Measurements from ENCODE around the gene WDR91.

Gene WDR91

GRCh38 chr7:135160858-135161653 lies 50.3 kb downstream of the WDR91 start:
- no peak for DNase-seq (ENCODE audit: low read depth in 3 of 3)

- no peak for DNase-seq (ENCODE audit: low read depth in 3 of 3)
Measured at GRCh38 chr7:135160098-135160857, 51.0 kb downstream of the WDR91 start.

GRCh38 chr7:135159359-135160085 lies 51.8 kb downstream of the WDR91 start:
- no peak for DNase-seq (ENCODE audit: low read depth in 3 of 3)

- no peak for DNase-seq (ENCODE audit: low read depth in 3 of 3)
Measured at GRCh38 chr7:135158874-135159273, 52.5 kb downstream of the WDR91 start.

- DNase-seq (ENCODE audit: low read depth in 3 of 3), result no peak
Measured at GRCh38 chr7:135158141-135158655, 53.1 kb downstream of the WDR91 start.

- no peak for DNase-seq (ENCODE audit: low read depth in 3 of 3)
Measured at GRCh38 chr7:135156290-135156689, 55.0 kb downstream of the WDR91 start.

- DNase-seq (ENCODE audit: low read depth in 3 of 3), result no peak
Measured at GRCh38 chr7:135154734-135155133, 56.6 kb downstream of the WDR91 start.

- no peak for DNase-seq (ENCODE audit: low read depth in 3 of 3)
Measured at GRCh38 chr7:135152442-135152841, 58.9 kb downstream of the WDR91 start.

- DNase-seq (ENCODE audit: low read depth in 3 of 3), result no peak
Measured at GRCh38 chr7:135151533-135151932, 59.8 kb downstream of the WDR91 start.

- no peak for DNase-seq (ENCODE audit: low read depth in 3 of 3)
Measured at GRCh38 chr7:135151132-135151531, 60.2 kb downstream of the WDR91 start.

GRCh38 chr7:135150072-135150782 lies 61.1 kb downstream of the WDR91 start:
- no peak for DNase-seq (ENCODE audit: low read depth in 3 of 3)

GRCh38 chr7:135147899-135148721 lies 63.2 kb downstream of the WDR91 start, which contains the start of gene TMEM140:
TMEM140 (plus strand) TSS chr7:135148072; CDS start chr7:135164442, 16,370 bp downstream.
- DNase-seq (ENCODE audit: low read depth in 3 of 3), result peak in 2 of 3 experiments; percentile 31 to 38

- no peak for DNase-seq (ENCODE audit: low read depth in 3 of 3)
Measured at GRCh38 chr7:135147341-135147898, 63.9 kb downstream of the WDR91 start.

- DNase-seq (ENCODE audit: low read depth in 3 of 3), result no peak
Measured at GRCh38 chr7:135143885-135144668, 67.2 kb downstream of the WDR91 start.
